Panc1 (cell line): ENCODE data around the gene TP63.

Experiments used
- CTCF ChIP-seq: fragments of 450-650 bp; IDR thresholded peaks from 2 replicates; pipeline ENCODE4 v1.5.1; 2017; ENCODE audit warnings: mild to moderate bottlenecking
- POLR2AphosphoS5 ChIP-seq: IDR thresholded peaks from 2 replicates; pipeline ENCODE4 v1.6.1; 2012; ENCODE audit warnings: mild to moderate bottlenecking, low read depth, low read length, moderate library complexity
- REST ChIP-seq, 2 experiments: IDR thresholded peaks; 2 replicates each; pipeline ENCODE4 v1.6.1; 2011 to 2012; ENCODE audit warnings: low read depth in 2 of 2, control low read depth in 1 of 2, low read length in 1 of 2, mild to moderate bottlenecking in 1 of 2, moderate library complexity in 1 of 2; ENCODE audit not compliant: insufficient read depth in 1 of 2

DNA sequence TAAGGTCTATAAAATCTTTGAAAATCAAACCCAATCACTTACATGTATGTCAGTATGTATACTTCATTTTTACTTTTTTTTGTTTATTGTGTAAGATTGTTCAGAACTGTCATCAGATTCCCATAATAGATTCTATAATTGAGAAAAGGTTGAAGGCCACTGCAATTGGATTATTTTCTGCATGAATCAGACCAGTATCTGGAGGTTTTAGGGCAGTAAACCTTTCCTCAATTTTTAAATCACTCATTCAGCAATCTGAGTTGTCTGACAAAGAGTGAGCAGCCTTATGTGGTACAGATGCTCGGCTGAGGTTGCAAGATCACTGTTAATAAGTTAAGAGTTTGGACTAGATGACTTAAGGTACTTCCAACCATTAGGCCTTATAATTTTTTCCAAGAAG, 96.0 kb downstream of the TP63 start:
- TF ChIP-seq CTCF (no peak), REST (IDR thresholded peaks at IDR 0.05; ENCODE audit: insufficient read depth in 1 of 2, low read depth in 2 of 2, low read length in 1 of 2) (no peak), POLR2AphosphoS5 (no peak)
